Activated naive CD4-positive, alpha-beta T cell treated with Interleukin-2 at 50 U/mL for 16 hours (primary cell): ENCODE data around the gene MLLT1.

Experiments
- DNase-seq: peaks from one replicate; pipeline ENCODE4 v3.0.0-alpha.2; 2020

MLLT1 gene

GRCh38 chr19:6204866-6205723, 74.7 kb downstream of the MLLT1 start:
- DNase-seq, result no peak

- DNase-seq, result no peak
Measured at GRCh38 chr19:6204212-6204611, 75.6 kb downstream of the MLLT1 start.

GRCh38 chr19:6199240-6199994, 80.4 kb downstream of the MLLT1 start:
- DNase-seq, result peak; percentile 99

GRCh38 chr19:6198896-6199239, 80.9 kb downstream of the MLLT1 start:
- no peak for DNase-seq

- no peak for DNase-seq
Measured at GRCh38 chr19:6196361-6196760, 83.4 kb downstream of the MLLT1 start.

- no peak for DNase-seq
Measured at GRCh38 chr19:6188811-6189210, 91.0 kb downstream of the MLLT1 start.

- DNase-seq, result no peak
Measured at GRCh38 chr19:6187374-6187773, 92.4 kb downstream of the MLLT1 start.

- DNase-seq, result no peak
Measured at GRCh38 chr19:6185835-6186834, 93.6 kb downstream of the MLLT1 start.

- DNase-seq, result no peak
Measured at GRCh38 chr19:6185093-6185834, 94.5 kb downstream of the MLLT1 start.

- DNase-seq, result no peak
Measured at GRCh38 chr19:6181119-6181518, 98.7 kb downstream of the MLLT1 start.

GRCh38 chr19:6173190-6173589, 106.6 kb downstream of the MLLT1 start:
- no peak for DNase-seq

- DNase-seq, result no peak
Measured at GRCh38 chr19:6172074-6172863, 107.5 kb downstream of the MLLT1 start.

GRCh38 chr19:6167115-6167514, 112.7 kb downstream of the MLLT1 start:
- DNase-seq, result no peak

- no peak for DNase-seq
Measured at GRCh38 chr19:6164906-6165531, 114.8 kb downstream of the MLLT1 start.

- DNase-seq, result peak; percentile 16
Measured at GRCh38 chr19:6161271-6161850, 118.4 kb downstream of the MLLT1 start.
